IPS-20b (cell line): ENCODE data around the gene RNF19B.

Source experiments
- H3K27ac ChIP-seq: one replicate; pipeline ENCODE4 v1.5.1; 2013; ENCODE audit warnings: low read length
- H3K27me3 ChIP-seq: 2 replicates; pipeline ENCODE4 v1.6.1; 2013; ENCODE audit warnings: mild to moderate bottlenecking, low read length, inconsistent platforms; ENCODE audit not compliant: insufficient read depth
- H3K36me3 ChIP-seq: 2 replicates; pipeline ENCODE4 v1.6.1; 2013; ENCODE audit warnings: low read depth, mild to moderate bottlenecking, inconsistent platforms, low read length, moderate library complexity; ENCODE audit not compliant: insufficient read depth
- H3K4me1 ChIP-seq: 2 replicates; pipeline ENCODE4 v1.6.1; 2013; ENCODE audit warnings: mild to moderate bottlenecking, control low read depth, inconsistent platforms, low read length, moderate library complexity; ENCODE audit not compliant: insufficient read depth
- H3K4me3 ChIP-seq: 2 replicates; pipeline ENCODE4 v1.5.1; 2013; ENCODE audit warnings: mild to moderate bottlenecking, low read length, inconsistent platforms
- H3K9ac ChIP-seq: 2 replicates; pipeline ENCODE4 v1.6.1; 2013; ENCODE audit warnings: low read depth, mild to moderate bottlenecking, inconsistent platforms, low read length, moderate library complexity
- H3K9me3 ChIP-seq: 2 replicates; pipeline ENCODE4 v1.6.1; 2013; ENCODE audit warnings: mild to moderate bottlenecking, low read depth, low read length, inconsistent platforms; ENCODE audit not compliant: insufficient read depth

The RNF19B gene

GRCh38 chr1:32991386-32991785 is 26.8 kb upstream of the RNF19B start:
- Histone ChIP-seq H3K27ac (no peak overlapping the region), H3K9me3 (no peaks in the 10 kb centered on the region), H3K4me1 (peaks cover 11% of the 10 kb centered on the region; the same call in 1 of the 2 replicates), H3K9ac (no peak overlapping the region), H3K27me3 (no peaks in the 10 kb centered on the region), H3K4me3 (no peak overlapping the region), H3K36me3 (no peaks in the 10 kb centered on the region)

- H3K4me3 ChIP-seq, result no peak overlapping the region
- H3K36me3 ChIP-seq, result no peaks in the 10 kb centered on the region
- H3K9me3 ChIP-seq, result no peaks in the 10 kb centered on the region
- peaks cover 11% of the 10 kb centered on the region; the same call in 1 of the 2 replicates for H3K4me1 ChIP-seq
- no peak overlapping the region for H3K27ac ChIP-seq
- H3K9ac ChIP-seq, result no peak overlapping the region
- H3K27me3 ChIP-seq, result no peaks in the 10 kb centered on the region
These were observed 26.3 kb upstream of the RNF19B start for GRCh38 chr1:32990887-32991286.

- Histone ChIP-seq H3K9me3 (no peaks in the 10 kb centered on the region), H3K9ac (no peak overlapping the region)
These were observed 24.8 kb upstream of the RNF19B start for GRCh38 chr1:32989160-32990050.

GRCh38 chr1:32988665-32989064 is 24.1 kb upstream of the RNF19B start:
- Histone ChIP-seq H3K9ac (no peak overlapping the region), H3K4me1 (peaks cover 21% of the 10 kb centered on the region; the same call in 1 of the 2 replicates), H3K27ac (no peak overlapping the region)

More at GRCh38 chr1:32989160-32990050, 24.8 kb upstream of the RNF19B start:
- Histone ChIP-seq H3K4me1 (peaks cover 17% of the 10 kb centered on the region; the same call in 1 of the 2 replicates), H3K36me3 (no peaks in the 10 kb centered on the region), H3K27ac (no peak overlapping the region), H3K4me3 (no peak overlapping the region), H3K27me3 (no peaks in the 10 kb centered on the region)

GRCh38 chr1:32985226-32985625 is 20.6 kb upstream of the RNF19B start:
- no peaks in the 10 kb centered on the region for H3K9me3 ChIP-seq
- H3K4me1 ChIP-seq, result peaks cover 29% of the 10 kb centered on the region
- H3K4me3 ChIP-seq, result no peak overlapping the region
- no peaks in the 10 kb centered on the region for H3K27me3 ChIP-seq
- H3K9ac ChIP-seq, result no peak overlapping the region
- no peak overlapping the region for H3K27ac ChIP-seq
- no peaks in the 10 kb centered on the region for H3K36me3 ChIP-seq

More at GRCh38 chr1:32988665-32989064, 24.1 kb upstream of the RNF19B start:
- no peaks in the 10 kb centered on the region for H3K36me3 ChIP-seq
- H3K9me3 ChIP-seq, result no peaks in the 10 kb centered on the region
- no peaks in the 10 kb centered on the region for H3K27me3 ChIP-seq
- no peak overlapping the region for H3K4me3 ChIP-seq

- H3K27ac ChIP-seq, result no peak overlapping the region
These were observed 20.0 kb upstream of the RNF19B start for GRCh38 chr1:32984455-32985171.

GRCh38 chr1:32984090-32984454 is 19.5 kb upstream of the RNF19B start:
- Histone ChIP-seq H3K4me3 (no peak overlapping the region), H3K9ac (no peak overlapping the region), H3K27me3 (peaks cover 6% of the 10 kb centered on the region; the same call in 1 of the 2 replicates), H3K36me3 (no peaks in the 10 kb centered on the region), H3K9me3 (no peaks in the 10 kb centered on the region), H3K4me1 (peaks cover 24% of the 10 kb centered on the region), H3K27ac (no peak overlapping the region)

More at GRCh38 chr1:32984455-32985171, 20.0 kb upstream of the RNF19B start:
- Histone ChIP-seq H3K27me3 (peaks cover 6% of the 10 kb centered on the region; the same call in 1 of the 2 replicates), H3K9ac (no peak overlapping the region), H3K4me3 (no peak overlapping the region), H3K36me3 (no peaks in the 10 kb centered on the region), H3K9me3 (no peaks in the 10 kb centered on the region), H3K4me1 (peaks cover 28% of the 10 kb centered on the region)

GRCh38 chr1:32983020-32983419 is 18.4 kb upstream of the RNF19B start:
- Histone ChIP-seq H3K4me3 (no peak overlapping the region), H3K36me3 (no peaks in the 10 kb centered on the region), H3K9ac (no peak overlapping the region), H3K4me1 (peaks cover 22% of the 10 kb centered on the region), H3K9me3 (no peaks in the 10 kb centered on the region), H3K27me3 (peaks cover 6% of the 10 kb centered on the region; the same call in 1 of the 2 replicates), H3K27ac (no peak overlapping the region)

GRCh38 chr1:32981003-32981901 is 16.6 kb upstream of the RNF19B start:
- H3K4me3 ChIP-seq, result peak overlapping the region; percentile 2; the same call in 1 of the 2 replicates
- H3K36me3 ChIP-seq, result no peaks in the 10 kb centered on the region
- H3K4me1 ChIP-seq, result peaks cover 22% of the 10 kb centered on the region
- no peak overlapping the region for H3K27ac ChIP-seq
- no peaks in the 10 kb centered on the region for H3K9me3 ChIP-seq
- H3K27me3 ChIP-seq, result peaks cover 6% of the 10 kb centered on the region; the same call in 1 of the 2 replicates
- H3K9ac ChIP-seq, result no peak overlapping the region

GRCh38 chr1:32980080-32980479 is 15.5 kb upstream of the RNF19B start:
- peaks cover 22% of the 10 kb centered on the region for H3K4me1 ChIP-seq
- no peak overlapping the region for H3K27ac ChIP-seq
- H3K36me3 ChIP-seq, result no peaks in the 10 kb centered on the region
- no peaks in the 10 kb centered on the region for H3K9me3 ChIP-seq
- no peak overlapping the region for H3K4me3 ChIP-seq
- H3K27me3 ChIP-seq, result peaks cover 6% of the 10 kb centered on the region; the same call in 1 of the 2 replicates
- H3K9ac ChIP-seq, result no peak overlapping the region

GRCh38 chr1:32978854-32979253 is 14.2 kb upstream of the RNF19B start:
- H3K9me3 ChIP-seq, result no peaks in the 10 kb centered on the region
- H3K4me3 ChIP-seq, result no peak overlapping the region
- no peak overlapping the region for H3K9ac ChIP-seq
- H3K36me3 ChIP-seq, result no peaks in the 10 kb centered on the region
- no peak overlapping the region for H3K27ac ChIP-seq
- peaks cover 6% of the 10 kb centered on the region; the same call in 1 of the 2 replicates for H3K27me3 ChIP-seq
- peaks cover 13% of the 10 kb centered on the region for H3K4me1 ChIP-seq
